GM12801 (cell line): ENCODE measurements around the gene SLC29A2.

Experiments used
- CTCF ChIP-seq: IDR thresholded peaks from one replicate; pipeline ENCODE4 v1.5.1; 2011; ENCODE audit warnings: control low read depth; ENCODE audit not compliant: insufficient read length; ENCODE audit errors: extremely low read depth

Gene SLC29A2

GRCh38 chr11:66340596-66341501 is 30.7 kb downstream of the SLC29A2 start:
- TF ChIP-seq CTCF = no peak

GRCh38 chr11:66339686-66340483 is 31.7 kb downstream of the SLC29A2 start:
- no peak for TF ChIP-seq CTCF

- TF ChIP-seq CTCF = no peak
Measured at GRCh38 chr11:66339162-66339675, 32.3 kb downstream of the SLC29A2 start.

GRCh38 chr11:66338276-66339161 is 33.0 kb downstream of the SLC29A2 start:
- no peak for TF ChIP-seq CTCF

GRCh38 chr11:66337103-66337899 is 34.3 kb downstream of the SLC29A2 start:
- TF ChIP-seq CTCF = no peak

- TF ChIP-seq CTCF = no peak
Measured at GRCh38 chr11:66336234-66337102, 35.1 kb downstream of the SLC29A2 start, which contains the start of gene RIN1. TSS of gene RIN1 (minus strand) at chr11:66336434. CDS start at chr11:66336402, 32 bp downstream.
